HEK293 (cell line): ENCODE measurements around the gene PHYKPL.

Source experiments
- ZIC2 ChIP-seq: fragments of 450-650 bp; formaldehyde crosslinking; IDR thresholded peaks from 2 replicates; pipeline ENCODE4 v1.5.1; 2016; ENCODE audit warnings: missing biosample characterization, missing genetic modification characterization
- TF ChIP-seq, protein P1 (sequence below): fragments of 450-650 bp; formaldehyde crosslinking; IDR thresholded peaks from 2 replicates; pipeline ENCODE4 v1.5.1; 2016; ENCODE audit warnings: missing biosample characterization, missing genetic modification characterization

DNA sequence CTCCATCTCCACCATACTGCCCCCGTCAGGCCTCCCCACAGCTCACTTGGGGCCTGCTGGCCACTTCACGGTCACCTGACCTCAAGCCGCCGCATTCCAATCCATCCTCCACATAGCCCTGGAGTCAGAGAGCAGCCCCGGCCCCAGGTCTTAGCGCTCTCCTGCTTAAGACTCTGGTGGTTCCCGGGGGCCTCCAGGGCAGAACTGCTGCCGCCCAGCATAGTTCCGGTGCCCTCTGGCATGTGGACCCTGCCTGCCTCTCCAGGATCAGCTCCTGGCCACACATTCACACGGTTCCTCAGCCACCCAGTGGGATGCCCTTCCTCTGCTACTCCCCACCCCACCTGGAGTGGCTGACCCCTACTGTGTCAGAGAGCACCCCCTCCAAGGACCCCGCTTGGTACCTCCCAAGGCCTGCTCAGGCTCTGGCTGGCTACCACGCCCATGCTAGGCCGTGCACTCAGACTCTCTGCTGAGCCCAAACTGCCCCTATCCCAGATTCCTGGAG, 8.7 kb downstream of the PHYKPL start:
- TF ChIP-seq, protein P1, sequence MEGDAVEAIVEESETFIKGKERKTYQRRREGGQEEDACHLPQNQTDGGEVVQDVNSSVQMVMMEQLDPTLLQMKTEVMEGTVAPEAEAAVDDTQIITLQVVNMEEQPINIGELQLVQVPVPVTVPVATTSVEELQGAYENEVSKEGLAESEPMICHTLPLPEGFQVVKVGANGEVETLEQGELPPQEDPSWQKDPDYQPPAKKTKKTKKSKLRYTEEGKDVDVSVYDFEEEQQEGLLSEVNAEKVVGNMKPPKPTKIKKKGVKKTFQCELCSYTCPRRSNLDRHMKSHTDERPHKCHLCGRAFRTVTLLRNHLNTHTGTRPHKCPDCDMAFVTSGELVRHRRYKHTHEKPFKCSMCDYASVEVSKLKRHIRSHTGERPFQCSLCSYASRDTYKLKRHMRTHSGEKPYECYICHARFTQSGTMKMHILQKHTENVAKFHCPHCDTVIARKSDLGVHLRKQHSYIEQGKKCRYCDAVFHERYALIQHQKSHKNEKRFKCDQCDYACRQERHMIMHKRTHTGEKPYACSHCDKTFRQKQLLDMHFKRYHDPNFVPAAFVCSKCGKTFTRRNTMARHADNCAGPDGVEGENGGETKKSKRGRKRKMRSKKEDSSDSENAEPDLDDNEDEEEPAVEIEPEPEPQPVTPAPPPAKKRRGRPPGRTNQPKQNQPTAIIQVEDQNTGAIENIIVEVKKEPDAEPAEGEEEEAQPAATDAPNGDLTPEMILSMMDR (tag by site-specific recombination) = no peak
- peak; percentile 84 for TF ChIP-seq ZIC2 (tag by site-specific recombination)
